Suppressor macrophage (primary cell): ENCODE measurements around the gene LURAP1L.

ENCODE experiments used
- DNase-seq, 4 experiments: peaks; one replicate each; pipeline ENCODE4 v3.0.0-alpha.2; 2020 to 2022

LURAP1L gene

GRCh38 chr9:12777121-12778022 lies 2.6 kb downstream of the LURAP1L start:
- DNase-seq = no peak

- no peak for DNase-seq
These were observed 3.6 kb downstream of the LURAP1L start for GRCh38 chr9:12778389-12778788.

- DNase-seq = no peak
These were observed 6.5 kb downstream of the LURAP1L start for GRCh38 chr9:12781226-12781733.

- no peak for DNase-seq
These were observed 9.1 kb downstream of the LURAP1L start for GRCh38 chr9:12783767-12784460.

GRCh38 chr9:12784461-12785259 lies 9.8 kb downstream of the LURAP1L start:
- peak; percentile 9 to 52 (median 20) for DNase-seq

- DNase-seq = no peak
These were observed 10.5 kb downstream of the LURAP1L start for GRCh38 chr9:12785260-12785770.

- no peak for DNase-seq
These were observed 11.1 kb downstream of the LURAP1L start for GRCh38 chr9:12785941-12786340.

- no peak for DNase-seq
These were observed 15.2 kb downstream of the LURAP1L start for GRCh38 chr9:12790001-12790400.

GRCh38 chr9:12790883-12791282 lies 16.1 kb downstream of the LURAP1L start:
- DNase-seq = no peak

GRCh38 chr9:12794101-12794799 lies 19.4 kb downstream of the LURAP1L start:
- DNase-seq = no peak

GRCh38 chr9:12796601-12797000 lies 21.8 kb downstream of the LURAP1L start:
- DNase-seq = no peak

- no peak for DNase-seq
These were observed 22.2 kb downstream of the LURAP1L start for GRCh38 chr9:12797037-12797436.

GRCh38 chr9:12798066-12798770 lies 23.4 kb downstream of the LURAP1L start:
- DNase-seq = no peak

- DNase-seq = no peak
These were observed 26.4 kb downstream of the LURAP1L start for GRCh38 chr9:12801187-12801586.

- DNase-seq = no peak
These were observed 26.8 kb downstream of the LURAP1L start for GRCh38 chr9:12801663-12802062.

- DNase-seq = no peak
These were observed 27.3 kb downstream of the LURAP1L start for GRCh38 chr9:12802093-12802492.

GRCh38 chr9:12808569-12808968 lies 33.7 kb downstream of the LURAP1L start:
- DNase-seq = no peak

GRCh38 chr9:12809720-12810119 lies 34.9 kb downstream of the LURAP1L start:
- no peak for DNase-seq

GRCh38 chr9:12811935-12812334 lies 37.1 kb downstream of the LURAP1L start:
- DNase-seq = no peak

GRCh38 chr9:12812710-12813109 lies 37.9 kb downstream of the LURAP1L start:
- DNase-seq = no peak

GRCh38 chr9:12813533-12813932 lies 38.7 kb downstream of the LURAP1L start:
- DNase-seq = no peak
